ENCODE results near the gene ABCC6. TPM values are rescaled to one million over a fixed set of nuclear protein-coding genes. Genes with fewer than 3 reads are reported as not detected.

ABCC6 gene
- total and polyA plus RNA-seq, 7 experiments from 2014 or later: 0.08 to 3.9 (median 0.15) TPM; not detected in 3

DNA sequence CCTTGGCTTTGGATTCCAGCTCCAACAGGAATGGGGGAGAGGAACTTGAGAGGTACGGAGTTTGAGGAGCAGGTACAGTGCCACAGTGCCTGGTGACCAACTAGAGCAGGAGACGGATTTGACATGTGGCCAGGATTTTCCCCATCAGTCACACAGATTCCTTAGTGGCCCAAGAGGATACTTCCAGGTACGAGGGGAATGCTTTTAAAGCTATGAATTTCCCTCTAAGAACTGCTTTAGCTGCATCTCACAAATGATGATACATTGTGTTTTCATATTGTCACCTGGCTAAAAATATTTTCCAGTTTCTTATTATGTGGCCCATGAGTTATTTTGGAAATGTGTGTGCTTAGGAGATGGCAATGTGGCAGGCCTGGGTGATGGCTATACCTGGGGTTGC is 98.3 kb downstream of the ABCC6 start:
- Histone ChIP-seq H3K27me3 (ENCODE audit: control insufficient read depth in 2 of 2, insufficient read depth in 2 of 2, low read length in 2 of 2) (no peaks in the 10 kb centered on the region), H3K4me3 (ENCODE audit: low read length) (no peak overlapping the region), H3K4me1 (ENCODE audit: control insufficient read depth in 2 of 2, insufficient read depth in 2 of 2, low read length in 2 of 2) (no peaks in the 10 kb centered on the region), H3K27ac (ENCODE audit: low read depth, low read length) (no peak overlapping the region), H3K36me3 (ENCODE audit: control insufficient read depth in 2 of 3, insufficient read depth in 3 of 3, low read length in 3 of 3) (peaks cover 4 to 76% (median 8%) of the 10 kb centered on the region in 3 experiments), H3K9me3 (ENCODE audit: control insufficient read depth in 2 of 3, low read length in 3 of 3) (peaks cover 0 to 8% (median 0%) of the 10 kb centered on the region in 3 experiments)
- Mint-ChIP-seq H3K27me3 (no peaks in the 10 kb centered on the region), H3K4me3 (no peak overlapping the region), H3K4me1 (peaks cover 0 to 8% (median 5%) of the 10 kb centered on the region in 7 donors), H3K36me3 (peaks cover 30 to 64% (median 58%) of the 10 kb centered on the region in 5 donors), H3K27ac (no peak overlapping the region), H3K9me3 (peaks cover 3 to 22% (median 11%) of the 10 kb centered on the region in 11 donors)
- DNase-seq: no peak
- ATAC-seq: no peak
- CTCF ChIA-PET: no interaction called here
- POLR2A ChIA-PET: no interaction called here
- intact Hi-C loops (cut with micrococcal nuclease): loop anchor here (5.0 to 10.0 kb wide), 2 partner anchors 303 to 1050 kb away; no protein-coding TSS in a partner anchor

GRCh38 chr16:16124438-16124837 is 98.9 kb downstream of the ABCC6 start:
- Histone ChIP-seq H3K27me3 (ENCODE audit: control insufficient read depth in 2 of 2, insufficient read depth in 2 of 2, low read length in 2 of 2) (no peaks in the 10 kb centered on the region), H3K36me3 (ENCODE audit: control insufficient read depth in 2 of 3, insufficient read depth in 3 of 3, low read length in 3 of 3) (peaks cover 4 to 72% (median 8%) of the 10 kb centered on the region in 3 experiments), H3K4me1 (ENCODE audit: control insufficient read depth in 2 of 2, insufficient read depth in 2 of 2, low read length in 2 of 2) (no peaks in the 10 kb centered on the region), H3K9me3 (ENCODE audit: control insufficient read depth in 2 of 3, low read length in 3 of 3) (peaks cover 0 to 8% (median 0%) of the 10 kb centered on the region in 3 experiments), H3K27ac (ENCODE audit: low read depth, low read length) (no peak overlapping the region), H3K4me3 (ENCODE audit: low read length) (no peak overlapping the region)
- ChIA-PET POLR2A (no interaction called here), CTCF (no interaction called here)
- H3K4me3 Mint-ChIP-seq: no peak overlapping the region
- peaks cover 0 to 13% (median 8%) of the 10 kb centered on the region in 7 donors for H3K4me1 Mint-ChIP-seq
- peaks cover 30 to 70% (median 58%) of the 10 kb centered on the region in 5 donors for H3K36me3 Mint-ChIP-seq
- DNase-seq (no peak), ATAC-seq (no peak)
- intact Hi-C loops (cut with micrococcal nuclease): loop anchor here in 1 of 2 donors (10.0 kb wide), 1 partner anchor 1050 kb away; no protein-coding TSS in a partner anchor
- H3K27me3 Mint-ChIP-seq: no peaks in the 10 kb centered on the region
- peaks cover 3 to 24% (median 11%) of the 10 kb centered on the region in 11 donors for H3K9me3 Mint-ChIP-seq
- H3K27ac Mint-ChIP-seq: no peak overlapping the region

DNA sequence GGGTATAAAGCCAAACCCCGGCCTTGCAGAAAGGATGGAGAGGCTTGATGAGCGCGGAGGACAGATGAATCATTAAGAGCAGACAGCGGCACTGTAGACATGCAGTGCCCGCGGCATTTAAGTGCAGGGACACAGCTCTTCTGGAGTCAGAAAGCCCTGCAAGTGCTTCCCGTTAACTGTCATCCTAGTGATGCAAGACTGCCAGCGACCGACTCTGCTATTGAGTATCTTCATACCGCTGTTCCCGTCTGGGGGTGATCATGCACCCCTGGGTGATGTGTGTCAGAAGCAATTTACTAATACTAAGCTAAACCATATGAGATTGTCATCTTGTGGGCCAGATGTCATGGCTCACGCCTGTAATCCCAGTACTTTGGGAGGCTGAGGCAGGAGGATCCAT is 101.0 kb downstream of the ABCC6 start:
- H3K9me3 ChIP-seq (ENCODE audit: control insufficient read depth in 2 of 3, low read length in 3 of 3): peaks cover 0 to 22% (median 0%) of the 10 kb centered on the region in 3 experiments
- ChIA-PET CTCF (no interaction called here), POLR2A (no interaction called here)
- intact Hi-C loops (cut with micrococcal nuclease): loop anchor here in 1 of 2 donors (10.0 kb wide), 1 partner anchor 1047 kb away; no protein-coding TSS in a partner anchor
- H3K27me3 ChIP-seq (ENCODE audit: control insufficient read depth in 2 of 2, insufficient read depth in 2 of 2, low read length in 2 of 2): no peaks in the 10 kb centered on the region
- no peak overlapping the region for H3K4me3 ChIP-seq (ENCODE audit: low read length)
- H3K27ac ChIP-seq (ENCODE audit: low read depth, low read length): no peak overlapping the region
- H3K4me1 ChIP-seq (ENCODE audit: control insufficient read depth in 2 of 2, insufficient read depth in 2 of 2, low read length in 2 of 2): no peaks in the 10 kb centered on the region
- Mint-ChIP-seq H3K27me3 (no peaks in the 10 kb centered on the region), H3K36me3 (peaks cover 37 to 86% (median 77%) of the 10 kb centered on the region in 5 donors), H3K27ac (no peak overlapping the region), H3K9me3 (peaks cover 3 to 35% (median 21%) of the 10 kb centered on the region in 11 donors), H3K4me3 (no peak overlapping the region), H3K4me1 (peaks cover 0 to 24% (median 5%) of the 10 kb centered on the region in 7 donors)
- ATAC-seq (no peak), DNase-seq (no peak)
- H3K36me3 ChIP-seq (ENCODE audit: control insufficient read depth in 2 of 3, insufficient read depth in 3 of 3, low read length in 3 of 3): peaks cover 4 to 84% (median 9%) of the 10 kb centered on the region in 3 experiments

DNA sequence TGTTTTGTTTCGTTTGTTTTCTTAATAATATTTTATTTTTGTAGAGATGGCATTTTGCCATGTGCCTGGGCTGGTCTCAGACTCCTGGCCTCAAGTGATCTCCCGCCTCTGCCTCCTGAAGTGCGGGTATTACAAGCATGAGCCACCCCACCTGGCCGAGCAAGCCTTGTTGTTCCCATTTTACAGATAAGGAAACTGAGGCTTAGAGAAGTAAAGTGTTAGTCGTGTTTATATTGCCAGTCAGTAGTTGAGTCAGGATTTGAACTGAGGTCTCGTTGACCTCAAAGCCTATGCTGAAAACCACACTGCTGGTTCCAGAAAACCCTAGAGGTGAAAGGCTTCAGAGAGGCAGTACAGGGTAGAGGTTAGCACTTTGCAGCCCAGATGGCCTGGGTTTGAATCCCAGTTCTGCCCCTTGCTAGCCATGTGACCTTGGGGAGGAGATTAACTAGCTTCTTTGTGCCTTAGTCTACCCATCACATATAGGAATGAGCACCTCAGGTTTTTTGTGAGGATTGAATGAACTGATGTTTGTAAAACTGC is 102.0 kb downstream of the ABCC6 start:
- Mint-ChIP-seq H3K4me1 (peaks cover 0 to 24% (median 3%) of the 10 kb centered on the region in 7 donors), H3K27ac (peak overlapping the region in 3 of 9 donors; percentile 6 to 49 (median 22)), H3K9me3 (peaks cover 3 to 42% (median 22%) of the 10 kb centered on the region in 11 donors), H3K27me3 (no peaks in the 10 kb centered on the region), H3K4me3 (no peak overlapping the region), H3K36me3 (peaks cover 41 to 96% (median 86%) of the 10 kb centered on the region in 5 donors)
- no peaks in the 10 kb centered on the region for H3K27me3 ChIP-seq (ENCODE audit: control insufficient read depth in 2 of 2, insufficient read depth in 2 of 2, low read length in 2 of 2)
- no peak overlapping the region for H3K27ac ChIP-seq (ENCODE audit: low read depth, low read length)
- peaks cover 4 to 90% (median 15%) of the 10 kb centered on the region in 3 experiments for H3K36me3 ChIP-seq (ENCODE audit: control insufficient read depth in 2 of 3, insufficient read depth in 3 of 3, low read length in 3 of 3)
- CTCF ChIA-PET: no interaction called here
- intact Hi-C loops (cut with micrococcal nuclease): loop anchor here in 1 of 2 donors (10.0 kb wide), 1 partner anchor 1046 kb away; no protein-coding TSS in a partner anchor
- ATAC-seq (no peak), DNase-seq (no peak)
- no peak overlapping the region for H3K4me3 ChIP-seq (ENCODE audit: low read length)
- H3K4me1 ChIP-seq (ENCODE audit: control insufficient read depth in 2 of 2, insufficient read depth in 2 of 2, low read length in 2 of 2): no peaks in the 10 kb centered on the region
- POLR2A ChIA-PET: no interaction called here
- H3K9me3 ChIP-seq (ENCODE audit: control insufficient read depth in 2 of 3, low read length in 3 of 3): peaks cover 0 to 27% (median 0%) of the 10 kb centered on the region in 3 experiments

DNA sequence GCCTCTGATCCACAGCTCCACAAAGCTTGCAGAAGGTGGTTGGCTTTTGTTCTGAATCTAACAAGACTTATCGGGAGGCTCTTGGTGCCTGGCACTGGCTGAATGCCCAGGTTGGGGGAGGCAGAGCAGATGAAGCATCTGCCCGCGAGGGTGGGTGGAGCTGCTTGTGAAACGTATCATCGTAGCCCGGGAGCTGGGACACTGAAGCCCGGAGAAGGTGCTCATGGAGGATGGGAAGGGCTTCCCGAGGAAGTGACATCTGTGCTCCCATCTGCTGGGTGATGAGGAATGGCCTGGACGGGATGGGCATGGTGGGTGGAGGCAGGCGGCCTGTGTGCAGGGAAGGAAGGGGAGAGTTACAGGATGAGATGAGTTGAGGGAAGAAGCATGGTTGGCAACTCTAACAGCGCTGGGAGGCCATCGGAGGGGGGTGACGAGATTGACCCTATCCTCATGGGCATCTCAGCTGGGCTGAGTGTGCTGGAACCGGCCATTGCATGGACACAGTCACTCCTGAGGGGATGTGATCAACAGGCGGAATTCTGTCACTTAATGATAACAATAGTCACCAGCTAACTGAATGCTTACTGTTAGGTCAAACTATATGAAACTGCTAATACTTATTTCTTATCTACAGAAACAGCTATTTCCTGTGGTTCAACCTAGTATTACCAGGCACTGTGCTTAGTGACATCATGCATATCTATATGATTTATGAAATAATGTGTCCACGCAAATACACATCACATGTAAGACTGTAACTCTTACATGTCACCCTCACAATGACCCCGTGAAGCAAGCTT is 102.7 kb downstream of the ABCC6 start:
- no peak overlapping the region for H3K4me3 ChIP-seq (ENCODE audit: low read length)
- H3K27ac ChIP-seq (ENCODE audit: low read depth, low read length): no peak overlapping the region
- H3K27me3 Mint-ChIP-seq: no peaks in the 10 kb centered on the region
- H3K27ac Mint-ChIP-seq: peak overlapping the region in 8 of 9 donors; percentile 22 to 76 (median 52)
- ATAC-seq (peak; percentile 80), DNase-seq (no peak)
- ChIA-PET POLR2A (no interaction called here), CTCF (no interaction called here)
- H3K4me1 Mint-ChIP-seq: peaks cover 0 to 24% (median 3%) of the 10 kb centered on the region in 7 donors
- H3K36me3 ChIP-seq (ENCODE audit: control insufficient read depth in 2 of 3, insufficient read depth in 3 of 3, low read length in 3 of 3): peaks cover 4 to 90% (median 15%) of the 10 kb centered on the region in 3 experiments
- no peaks in the 10 kb centered on the region for H3K4me1 ChIP-seq (ENCODE audit: control insufficient read depth in 2 of 2, insufficient read depth in 2 of 2, low read length in 2 of 2)
- H3K27me3 ChIP-seq (ENCODE audit: control insufficient read depth in 2 of 2, insufficient read depth in 2 of 2, low read length in 2 of 2): no peaks in the 10 kb centered on the region
- peaks cover 39 to 97% (median 86%) of the 10 kb centered on the region in 5 donors for H3K36me3 Mint-ChIP-seq
- peak overlapping the region in 1 of 10 donors; percentile 35 for H3K4me3 Mint-ChIP-seq
- H3K9me3 Mint-ChIP-seq: peaks cover 3 to 36% (median 21%) of the 10 kb centered on the region in 11 donors
- H3K9me3 ChIP-seq (ENCODE audit: control insufficient read depth in 2 of 3, low read length in 3 of 3): peaks cover 0 to 27% (median 0%) of the 10 kb centered on the region in 3 experiments
- intact Hi-C loops (cut with micrococcal nuclease): loop anchor here in 1 of 2 donors (10.0 kb wide), 1 partner anchor 1046 kb away; no protein-coding TSS in a partner anchor

- H3K9me3 ChIP-seq (ENCODE audit: control insufficient read depth in 2 of 3, low read length in 3 of 3): peaks cover 0 to 25% (median 0%) of the 10 kb centered on the region in 3 experiments
- no peaks in the 10 kb centered on the region for H3K27me3 ChIP-seq (ENCODE audit: control insufficient read depth in 2 of 2, insufficient read depth in 2 of 2, low read length in 2 of 2)
- no peak overlapping the region for H3K27ac ChIP-seq (ENCODE audit: low read depth, low read length)
- peaks cover 3 to 37% (median 21%) of the 10 kb centered on the region in 11 donors for H3K9me3 Mint-ChIP-seq
- H3K36me3 ChIP-seq (ENCODE audit: control insufficient read depth in 2 of 3, insufficient read depth in 3 of 3, low read length in 3 of 3): peaks cover 4 to 90% (median 15%) of the 10 kb centered on the region in 3 experiments
- no peaks in the 10 kb centered on the region for H3K4me1 ChIP-seq (ENCODE audit: control insufficient read depth in 2 of 2, insufficient read depth in 2 of 2, low read length in 2 of 2)
- DNase-seq: no peak
- no peak overlapping the region for H3K4me3 Mint-ChIP-seq
- ChIA-PET CTCF (interaction anchor here (0.6 kb wide), 1 partner anchor 482 kb away, joined by 3 read pairs; no protein-coding TSS in a partner anchor), POLR2A (no interaction called here)
- H3K27me3 Mint-ChIP-seq: no peaks in the 10 kb centered on the region
- no peak overlapping the region for H3K4me3 ChIP-seq (ENCODE audit: low read length)
- no peak for ATAC-seq
- intact Hi-C loops (cut with micrococcal nuclease): loop anchor here in 1 of 2 donors (10.0 kb wide), 1 partner anchor 1045 kb away; no protein-coding TSS in a partner anchor
- H3K27ac Mint-ChIP-seq: peak overlapping the region in 4 of 9 donors; percentile 22 to 70 (median 38)
- peaks cover 38 to 97% (median 88%) of the 10 kb centered on the region in 5 donors for H3K36me3 Mint-ChIP-seq
- H3K4me1 Mint-ChIP-seq: peaks cover 0 to 24% (median 3%) of the 10 kb centered on the region in 7 donors
Observed at GRCh38 chr16:16120044-16120381, 103.3 kb downstream of the ABCC6 start.

All from naive thymus-derived CD4-positive, alpha-beta T cell (primary cell).